Brain microvascular endothelial cell (primary cell): ENCODE data around the gene CHRNA9.
"Not testable (repeated sequence)": the region's sequence is repeated elsewhere in the genome, so short reads cannot be mapped to it uniquely, and the experiment has no call there.

Experiments used
- DNase-seq: peaks from one replicate; pipeline ENCODE4 v3.0.0-alpha.2; 2020
- H3K27ac ChIP-seq: fragments of 250-450 bp; sonication (Bioruptor Pico); 2 replicates; pipeline ENCODE4 v1.5.1; 2020; ENCODE audit warnings: mild to moderate bottlenecking, moderate library complexity
- H3K27me3 ChIP-seq: fragments of 250-450 bp; sonication (Bioruptor Pico); replicated peaks from 2 replicates; pipeline ENCODE4 v1.5.1; 2020; ENCODE audit warnings: mild to moderate bottlenecking
- H3K36me3 ChIP-seq: fragments of 250-450 bp; sonication (Bioruptor Pico); replicated peaks from 2 replicates; pipeline ENCODE4 v1.5.1; 2020; ENCODE audit warnings: mild to moderate bottlenecking
- H3K4me3 ChIP-seq: 2 replicates; pipeline ENCODE4 v1.5.1; 2011; ENCODE audit warnings: low read depth, mild to moderate bottlenecking, control low read depth, low read length, moderate library complexity
- CTCF ChIP-seq: IDR thresholded peaks from 2 replicates; pipeline ENCODE4 v1.5.1; 2011; ENCODE audit warnings: low read depth, mild to moderate bottlenecking, moderate library complexity, low read length, control low read depth, inconsistent platforms; ENCODE audit errors: missing control alignments
- in situ Hi-C: cut with HindIII; loops from 2 replicates; pipeline ENCODE4 v1.10.0; 2017; ENCODE audit warnings: low sequenced_read_pairs, low pct_ligation_motif_present

Gene CHRNA9

GRCh38 chr4:40294339-40294738, 40.8 kb upstream of the CHRNA9 start:
- no peaks in the 10 kb centered on the region for H3K36me3 ChIP-seq
- in situ Hi-C loops = no loop called here
- DNase-seq = no peak
- no peak for TF ChIP-seq CTCF
- H3K27me3 ChIP-seq = no peaks in the 10 kb centered on the region
- no peak overlapping the region for H3K4me3 ChIP-seq
- H3K27ac ChIP-seq = no peak overlapping the region

DNA sequence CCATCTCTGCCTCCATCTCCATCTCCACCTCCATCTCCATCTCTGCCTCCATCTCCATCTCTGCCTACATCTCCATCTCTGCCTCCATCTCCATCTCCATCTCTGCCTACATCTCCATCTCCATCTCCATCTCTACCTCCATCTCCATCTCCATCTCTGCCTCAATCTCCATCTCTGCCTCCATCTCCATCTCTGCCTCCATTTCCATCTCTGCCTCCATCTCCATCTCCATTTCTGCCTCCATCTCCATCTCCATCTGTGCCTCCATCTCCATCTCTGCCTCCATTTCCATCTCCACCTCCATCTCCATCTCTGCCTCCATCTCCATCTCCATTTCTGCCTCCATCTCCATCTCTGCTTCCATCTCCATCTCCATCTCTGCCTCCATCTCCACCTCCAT, 40.1 kb upstream of the CHRNA9 start:
- DNase-seq, H3K27ac ChIP-seq, H3K36me3 ChIP-seq, H3K4me3 ChIP-seq, H3K27me3 ChIP-seq, in situ Hi-C loops: not testable (repeated sequence)

GRCh38 chr4:40295572-40295971, 39.6 kb upstream of the CHRNA9 start:
- Histone ChIP-seq H3K36me3 (no peaks in the 10 kb centered on the region), H3K27ac (no peak overlapping the region), H3K4me3 (no peak overlapping the region), H3K27me3 (no peaks in the 10 kb centered on the region)
- DNase-seq = no peak
- no peak for TF ChIP-seq CTCF
- in situ Hi-C loops = no loop called here

DNA sequence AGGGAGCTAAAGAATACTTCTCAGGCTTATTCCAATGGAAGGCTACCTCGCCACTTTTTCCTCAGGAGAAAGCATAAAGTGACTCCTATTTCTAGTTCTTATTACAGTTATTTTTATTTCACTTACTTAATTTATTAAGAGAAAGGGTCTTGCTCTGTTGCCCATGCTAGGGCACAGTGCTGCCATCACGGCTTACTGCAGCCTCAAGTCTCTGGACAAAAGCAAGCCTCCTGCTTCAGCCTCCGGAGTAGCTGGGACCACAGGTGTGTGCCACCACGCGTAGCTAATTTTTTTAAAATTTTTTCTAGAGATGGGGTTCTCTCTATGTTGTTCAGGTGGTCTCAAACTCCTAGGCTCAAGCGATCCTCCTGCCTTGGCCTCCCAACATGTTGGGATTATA, 36.0 kb upstream of the CHRNA9 start:
- no peak overlapping the region for H3K27ac ChIP-seq
- no peaks in the 10 kb centered on the region for H3K27me3 ChIP-seq
- H3K4me3 ChIP-seq = no peak overlapping the region
- TF ChIP-seq CTCF = no peak
- no peak for DNase-seq
- in situ Hi-C loops = no loop called here
- H3K36me3 ChIP-seq = no peaks in the 10 kb centered on the region

DNA sequence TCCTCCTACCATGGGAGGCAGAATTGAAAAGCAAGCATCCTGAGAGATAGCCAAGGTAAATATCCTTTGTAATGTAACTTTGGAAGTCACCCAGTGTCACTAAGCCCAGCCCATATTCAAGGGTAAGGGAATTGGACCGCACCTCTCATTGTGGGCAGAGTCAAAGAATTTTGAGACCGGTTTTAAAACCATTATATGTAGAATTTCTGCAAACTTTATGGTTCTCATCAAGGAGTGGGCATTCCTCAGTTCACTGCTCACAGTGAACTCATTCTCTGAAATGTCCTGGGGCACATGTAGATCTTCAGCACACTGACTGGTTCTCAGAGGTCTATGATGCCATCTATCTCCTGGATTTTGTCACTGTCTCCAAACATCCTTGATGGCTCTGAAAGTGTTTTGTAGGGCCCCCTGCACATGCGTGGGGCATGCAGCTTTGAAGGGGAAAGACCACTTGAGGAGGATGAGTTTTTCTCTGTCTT, 35.3 kb upstream of the CHRNA9 start:
- DNase-seq = no peak
- Histone ChIP-seq H3K36me3 (no peaks in the 10 kb centered on the region), H3K4me3 (no peak overlapping the region), H3K27me3 (no peaks in the 10 kb centered on the region), H3K27ac (no peak overlapping the region)
- in situ Hi-C loops = no loop called here
- no peak for TF ChIP-seq CTCF

- Histone ChIP-seq H3K27ac (no peak overlapping the region), H3K27me3 (no peaks in the 10 kb centered on the region), H3K4me3 (no peak overlapping the region), H3K36me3 (no peaks in the 10 kb centered on the region)
- in situ Hi-C loops = no loop called here
- DNase-seq = no peak
- no peak for TF ChIP-seq CTCF
Observed at GRCh38 chr4:40300371-40301162, 34.6 kb upstream of the CHRNA9 start.
